Mucosa of rectum (tissue), 2 donors: ENCODE results near the gene ZNF860.
A peak's percentile ranks its signal among the peaks of the same experiment; 100 is the strongest.

Experiments used
- H3K27ac ChIP-seq, 2 donors: one replicate each; pipeline ENCODE4 v1.7.0; 2013; ENCODE audit warnings: inconsistent platforms in 2 of 2, low read depth in 2 of 2, low read length in 2 of 2
- H3K27me3 ChIP-seq, 2 donors: one replicate each; pipeline ENCODE4 v1.7.0; 2013; ENCODE audit warnings: low read length in 2 of 2; ENCODE audit not compliant: control insufficient read depth in 2 of 2, insufficient read depth in 2 of 2
- H3K36me3 ChIP-seq, 2 donors: one replicate each; pipeline ENCODE4 v1.7.0; 2013; ENCODE audit warnings: low read length in 2 of 2; ENCODE audit not compliant: control insufficient read depth in 2 of 2, insufficient read depth in 2 of 2
- H3K4me1 ChIP-seq, 2 donors: one replicate each; pipeline ENCODE4 v1.7.0; 2013; ENCODE audit warnings: low read length in 2 of 2, mild to moderate bottlenecking in 1 of 2; ENCODE audit not compliant: control insufficient read depth in 2 of 2, insufficient read depth in 2 of 2
- H3K4me3 ChIP-seq, 2 donors: one replicate each; pipeline ENCODE4 v1.7.0; 2013; ENCODE audit warnings: low read length in 2 of 2
- H3K9ac ChIP-seq, 2 donors: one replicate each; pipeline ENCODE4 v1.7.0; 2013; ENCODE audit warnings: low read length in 2 of 2, low read depth in 1 of 2, mild to moderate bottlenecking in 1 of 2
- H3K9me3 ChIP-seq, 2 donors: one replicate each; pipeline ENCODE4 v1.7.0; 2013; ENCODE audit warnings: low read length in 2 of 2; ENCODE audit not compliant: control insufficient read depth in 2 of 2
- donor health status: healthy.
- donor health status: Normal muscosa, but diverticular disease.

The ZNF860 gene

DNA sequence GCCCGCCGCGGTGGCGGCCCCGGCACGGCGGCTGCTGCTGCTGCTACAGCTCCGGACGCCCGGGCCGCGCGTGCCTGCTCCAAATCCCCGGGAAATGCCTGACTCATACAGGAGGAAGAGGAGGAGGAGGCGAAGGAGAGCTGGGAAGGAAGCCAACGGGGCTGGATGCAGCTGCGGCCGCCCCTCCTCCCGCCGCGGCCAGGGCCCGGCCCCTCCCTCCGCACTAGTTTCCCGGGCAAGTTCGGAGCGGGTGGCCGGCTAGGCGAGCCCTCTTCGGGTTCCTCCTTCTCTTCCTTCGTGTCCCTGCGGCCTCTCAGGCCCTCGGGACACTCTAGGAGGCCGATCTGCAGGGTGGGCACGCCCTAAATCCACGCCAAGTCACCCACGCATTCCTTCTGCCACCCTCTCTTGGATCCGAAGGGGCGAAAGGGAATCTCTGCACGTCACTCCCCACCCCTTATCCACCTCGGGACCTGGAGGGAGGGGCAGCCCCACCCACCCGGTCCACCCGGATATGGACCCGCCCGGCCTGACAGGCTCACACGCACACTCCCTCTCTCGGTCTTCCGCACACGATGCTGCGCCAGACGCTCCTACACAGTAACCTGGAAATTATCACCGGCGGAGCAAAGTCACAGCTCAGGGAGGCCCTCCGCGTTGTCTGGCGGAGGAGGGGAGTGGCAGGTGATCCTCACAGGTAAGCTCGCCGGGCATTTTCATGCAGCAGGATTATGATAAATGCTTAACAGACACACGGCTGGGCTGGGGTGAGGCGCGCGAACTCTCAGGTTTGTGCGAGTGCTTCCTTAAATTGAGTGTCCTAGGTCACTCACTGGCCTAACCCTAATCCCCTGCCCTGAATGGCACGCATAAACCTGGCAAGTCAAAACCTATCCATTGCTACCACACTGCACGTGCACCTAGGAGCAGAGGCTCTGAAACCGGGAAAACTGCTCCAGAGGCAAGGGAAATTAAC is at the start of gene ZNF860, which contains the start of gene OSBPL10:
Gene ZNF860 (plus strand): TSS at position 545 of the 976 bp plus-strand sequence. CDS start 7,330 bp downstream, outside the sequence.
Gene OSBPL10 (minus strand): TSS at position 57 of the 976 bp plus-strand sequence. CDS start 83 bp downstream, outside the sequence.
- Histone ChIP-seq H3K9ac (peak within 1 kb of the TSS; percentile 76 to 86), H3K36me3 (no peaks in the 10 kb centered on the region), H3K4me1 (peaks cover 5 to 11% of the 10 kb centered on the region in 2 donors), H3K9me3 (no peaks in the 10 kb centered on the region), H3K4me3 (peak within 1 kb of the TSS; percentile 88 to 94), H3K27ac (peak within 1 kb of the TSS; percentile 87 to 92), H3K27me3 (no peaks in the 10 kb centered on the region)

DNA sequence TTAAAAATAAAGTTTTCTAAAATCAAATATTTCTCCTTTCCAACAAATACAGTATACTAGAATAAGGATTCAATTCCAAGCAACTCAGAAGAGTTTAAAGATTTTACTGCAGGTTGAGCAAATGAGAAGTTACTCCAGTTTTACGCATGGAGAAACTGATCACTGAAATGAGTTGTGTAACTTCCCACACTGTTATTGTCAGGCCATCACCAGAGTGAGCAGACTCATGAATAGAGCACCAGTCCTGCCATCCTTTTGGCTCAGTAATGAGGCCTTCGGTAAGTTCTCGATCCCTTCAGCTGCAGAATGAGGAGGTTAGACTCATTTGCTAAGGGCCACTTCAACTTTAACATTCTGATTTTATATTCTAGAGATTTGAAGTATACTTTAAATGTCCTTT is 48.6 kb upstream of the ZNF860 start:
- H3K9ac ChIP-seq, result no peak overlapping the region
- H3K36me3 ChIP-seq, result no peaks in the 10 kb centered on the region
- no peaks in the 10 kb centered on the region for H3K9me3 ChIP-seq
- H3K27ac ChIP-seq, result no peak overlapping the region
- H3K4me3 ChIP-seq, result no peak overlapping the region
- H3K4me1 ChIP-seq, result no peaks in the 10 kb centered on the region
- H3K27me3 ChIP-seq, result no peaks in the 10 kb centered on the region

DNA sequence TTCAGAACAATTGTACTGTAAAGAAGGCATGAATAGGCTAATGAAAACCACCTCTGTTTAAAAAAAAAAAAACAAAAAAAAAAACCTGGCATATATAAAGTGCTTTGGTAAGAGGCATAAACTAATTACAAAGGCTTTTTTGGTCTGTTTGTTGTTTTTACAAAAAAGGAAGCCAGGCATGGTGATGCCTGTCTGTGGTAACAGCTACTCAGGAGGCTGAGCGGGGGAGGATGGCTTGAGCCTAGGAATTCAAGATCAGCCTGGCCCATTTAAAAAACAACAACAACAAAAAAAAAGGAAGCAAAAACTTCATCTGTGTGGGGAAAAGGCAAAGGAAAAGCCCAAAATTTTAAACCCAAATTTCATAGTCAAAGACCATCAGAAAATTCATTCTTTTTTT is 47.5 kb upstream of the ZNF860 start:
- Histone ChIP-seq H3K4me3 (no peak overlapping the region), H3K9me3 (no peaks in the 10 kb centered on the region), H3K27me3 (no peaks in the 10 kb centered on the region), H3K36me3 (no peaks in the 10 kb centered on the region), H3K9ac (no peak overlapping the region), H3K4me1 (no peaks in the 10 kb centered on the region), H3K27ac (no peak overlapping the region)

DNA sequence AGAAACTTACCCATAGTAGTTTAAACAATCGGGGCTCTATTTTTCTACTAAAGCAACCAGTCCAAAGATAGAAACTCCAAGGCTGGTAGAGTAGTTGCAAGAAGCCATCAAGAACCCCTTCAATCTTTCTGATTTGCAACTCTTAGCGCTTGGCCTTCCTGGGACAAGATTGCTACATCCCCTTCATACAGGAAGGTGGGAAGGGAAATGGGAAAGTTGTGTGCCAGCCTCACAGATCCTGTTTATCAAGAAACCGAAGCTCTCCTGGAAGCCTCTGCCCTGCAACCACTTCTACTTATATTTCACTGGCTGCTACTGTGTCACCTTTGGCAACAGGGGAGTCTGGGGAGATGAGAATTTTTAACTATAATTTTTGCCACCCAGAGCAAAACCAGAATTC is 46.7 kb upstream of the ZNF860 start:
- no peak overlapping the region for H3K27ac ChIP-seq
- H3K4me3 ChIP-seq, result no peak overlapping the region
- no peaks in the 10 kb centered on the region for H3K4me1 ChIP-seq
- no peak overlapping the region for H3K9ac ChIP-seq
- H3K27me3 ChIP-seq, result no peaks in the 10 kb centered on the region
- H3K36me3 ChIP-seq, result no peaks in the 10 kb centered on the region
- no peaks in the 10 kb centered on the region for H3K9me3 ChIP-seq

GRCh38 chr3:31936420-31937060 is 45.0 kb upstream of the ZNF860 start:
- H3K4me1 ChIP-seq, result no peaks in the 10 kb centered on the region
- no peak overlapping the region for H3K27ac ChIP-seq
- H3K36me3 ChIP-seq, result no peaks in the 10 kb centered on the region
- no peak overlapping the region for H3K9ac ChIP-seq
- no peak overlapping the region for H3K4me3 ChIP-seq
- no peaks in the 10 kb centered on the region for H3K27me3 ChIP-seq
- H3K9me3 ChIP-seq, result no peaks in the 10 kb centered on the region

GRCh38 chr3:31937225-31937624 is 44.3 kb upstream of the ZNF860 start:
- no peak overlapping the region for H3K9ac ChIP-seq
- no peak overlapping the region for H3K27ac ChIP-seq
- no peaks in the 10 kb centered on the region for H3K4me1 ChIP-seq
- no peaks in the 10 kb centered on the region for H3K9me3 ChIP-seq
- no peak overlapping the region for H3K4me3 ChIP-seq
- no peaks in the 10 kb centered on the region for H3K36me3 ChIP-seq
- no peaks in the 10 kb centered on the region for H3K27me3 ChIP-seq

GRCh38 chr3:31942446-31942845 is 39.1 kb upstream of the ZNF860 start:
- no peak overlapping the region for H3K27ac ChIP-seq
- no peak overlapping the region for H3K9ac ChIP-seq
- H3K9me3 ChIP-seq, result no peaks in the 10 kb centered on the region
- no peaks in the 10 kb centered on the region for H3K27me3 ChIP-seq
- H3K36me3 ChIP-seq, result no peaks in the 10 kb centered on the region
- H3K4me3 ChIP-seq, result no peak overlapping the region
- H3K4me1 ChIP-seq, result peaks cover 1 to 3% of the 10 kb centered on the region in 2 donors

DNA sequence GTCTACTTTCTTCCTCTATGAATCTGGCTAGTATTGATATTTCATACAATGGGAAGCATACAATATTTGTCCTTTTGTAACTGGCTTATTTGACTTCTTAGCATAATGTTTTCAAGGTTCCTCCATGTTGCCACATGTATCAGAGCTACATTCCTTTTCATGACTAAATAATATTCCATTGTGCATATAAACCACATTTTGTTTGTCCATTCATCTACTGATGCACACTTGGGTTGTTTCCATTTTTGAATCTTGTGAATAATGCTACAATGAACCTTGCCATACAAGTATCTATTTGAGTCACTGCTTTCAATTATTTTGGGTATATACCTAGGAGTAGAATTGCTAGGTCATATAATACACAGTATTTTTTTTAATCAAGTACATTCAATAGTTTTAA is 38.5 kb upstream of the ZNF860 start:
- Histone ChIP-seq H3K36me3 (no peaks in the 10 kb centered on the region), H3K9ac (no peak overlapping the region), H3K4me3 (no peak overlapping the region), H3K4me1 (peaks cover 4 to 7% of the 10 kb centered on the region in 2 donors), H3K27me3 (no peaks in the 10 kb centered on the region), H3K27ac (no peak overlapping the region), H3K9me3 (no peaks in the 10 kb centered on the region)

DNA sequence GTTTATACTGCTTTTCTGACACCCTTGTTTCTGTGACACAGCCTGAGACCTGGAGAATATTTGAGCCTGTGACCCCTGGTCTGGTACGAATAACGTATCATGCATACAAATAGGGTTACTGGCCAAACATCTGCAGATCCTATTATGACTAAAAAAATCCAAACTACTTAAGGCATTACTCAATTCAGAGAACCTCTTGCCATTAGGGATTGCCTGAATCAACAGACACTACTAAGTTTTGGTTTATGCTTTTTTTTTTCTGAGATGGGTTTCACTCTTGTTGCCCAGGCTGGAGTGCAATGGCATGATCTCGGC is 35.9 kb upstream of the ZNF860 start:
- no peaks in the 10 kb centered on the region for H3K36me3 ChIP-seq
- H3K4me3 ChIP-seq, result no peak overlapping the region
- no peaks in the 10 kb centered on the region for H3K27me3 ChIP-seq
- H3K27ac ChIP-seq, result no peak overlapping the region
- no peaks in the 10 kb centered on the region for H3K9me3 ChIP-seq
- no peak overlapping the region for H3K9ac ChIP-seq
- peaks cover 5 to 10% of the 10 kb centered on the region in 2 donors for H3K4me1 ChIP-seq

GRCh38 chr3:31946484-31947081 is 35.0 kb upstream of the ZNF860 start:
- Histone ChIP-seq H3K4me3 (no peak overlapping the region), H3K4me1 (peaks cover 5 to 10% of the 10 kb centered on the region in 2 donors), H3K9me3 (no peaks in the 10 kb centered on the region), H3K27ac (no peak overlapping the region), H3K36me3 (no peaks in the 10 kb centered on the region), H3K27me3 (no peaks in the 10 kb centered on the region), H3K9ac (no peak overlapping the region)
